Measurements from ENCODE around the gene TMEM63A.

DNA sequence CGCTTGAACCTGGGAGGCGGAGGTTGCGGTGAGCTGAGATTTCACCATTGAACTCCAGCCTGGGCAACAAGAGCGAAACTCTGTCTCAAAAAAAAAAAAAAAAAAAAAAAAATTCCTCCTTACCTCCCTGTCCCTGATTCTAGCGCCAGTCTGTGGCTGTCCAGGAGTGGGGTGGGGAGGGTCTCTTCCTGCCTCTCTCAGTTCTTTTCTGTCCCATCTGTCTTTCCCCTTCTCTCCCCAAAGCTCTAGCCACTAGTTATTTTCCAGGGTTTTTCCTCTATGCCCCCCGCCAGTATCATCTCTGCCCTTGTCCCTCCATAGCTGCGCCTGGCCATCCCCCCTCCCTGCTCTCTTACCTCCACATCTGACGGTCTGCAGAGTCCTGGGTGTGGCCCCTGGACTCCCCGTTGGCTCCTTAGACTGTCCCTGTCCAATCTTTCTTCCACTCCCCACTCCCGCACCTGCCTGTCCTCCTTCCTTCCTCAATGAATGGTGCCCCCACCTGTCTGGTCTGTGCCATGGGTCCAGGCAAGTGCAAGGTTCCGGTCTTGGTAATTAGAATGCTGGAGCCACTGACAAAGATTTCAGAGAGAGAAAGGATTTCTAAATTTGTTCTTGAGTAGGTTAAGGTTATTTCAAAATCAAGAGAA, 1.6 kb upstream of the TMEM63A start:
- TF ChIP-seq, protein P1, sequence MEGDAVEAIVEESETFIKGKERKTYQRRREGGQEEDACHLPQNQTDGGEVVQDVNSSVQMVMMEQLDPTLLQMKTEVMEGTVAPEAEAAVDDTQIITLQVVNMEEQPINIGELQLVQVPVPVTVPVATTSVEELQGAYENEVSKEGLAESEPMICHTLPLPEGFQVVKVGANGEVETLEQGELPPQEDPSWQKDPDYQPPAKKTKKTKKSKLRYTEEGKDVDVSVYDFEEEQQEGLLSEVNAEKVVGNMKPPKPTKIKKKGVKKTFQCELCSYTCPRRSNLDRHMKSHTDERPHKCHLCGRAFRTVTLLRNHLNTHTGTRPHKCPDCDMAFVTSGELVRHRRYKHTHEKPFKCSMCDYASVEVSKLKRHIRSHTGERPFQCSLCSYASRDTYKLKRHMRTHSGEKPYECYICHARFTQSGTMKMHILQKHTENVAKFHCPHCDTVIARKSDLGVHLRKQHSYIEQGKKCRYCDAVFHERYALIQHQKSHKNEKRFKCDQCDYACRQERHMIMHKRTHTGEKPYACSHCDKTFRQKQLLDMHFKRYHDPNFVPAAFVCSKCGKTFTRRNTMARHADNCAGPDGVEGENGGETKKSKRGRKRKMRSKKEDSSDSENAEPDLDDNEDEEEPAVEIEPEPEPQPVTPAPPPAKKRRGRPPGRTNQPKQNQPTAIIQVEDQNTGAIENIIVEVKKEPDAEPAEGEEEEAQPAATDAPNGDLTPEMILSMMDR (IDR thresholded peaks at IDR 0.05), result no peak
- TF ChIP-seq POLR2A (IDR thresholded peaks at IDR 0.05), result no peak
